HT-29 (cell line): ENCODE measurements around the gene DNM2. TPM values are rescaled to one million over a fixed set of nuclear protein-coding genes. Genes with fewer than 3 reads are reported as not detected.

Experiments used
- DNase-seq: peaks from one replicate; pipeline ENCODE4 v3.0.0-alpha.2; 2015; ENCODE audit warnings: low spot score
- total RNA-seq: library from RNA; depleted of rRNA; stranded (reverse); fragments of >200 nt; shearing (Covaris generic); gene quantifications from 2 replicates; pipeline ENCODE4 v1.2.3, GENCODE V29; 2014

Gene DNM2
- total RNA-seq, 1 experiment from 2014 or later: 196 TPM

DNA sequence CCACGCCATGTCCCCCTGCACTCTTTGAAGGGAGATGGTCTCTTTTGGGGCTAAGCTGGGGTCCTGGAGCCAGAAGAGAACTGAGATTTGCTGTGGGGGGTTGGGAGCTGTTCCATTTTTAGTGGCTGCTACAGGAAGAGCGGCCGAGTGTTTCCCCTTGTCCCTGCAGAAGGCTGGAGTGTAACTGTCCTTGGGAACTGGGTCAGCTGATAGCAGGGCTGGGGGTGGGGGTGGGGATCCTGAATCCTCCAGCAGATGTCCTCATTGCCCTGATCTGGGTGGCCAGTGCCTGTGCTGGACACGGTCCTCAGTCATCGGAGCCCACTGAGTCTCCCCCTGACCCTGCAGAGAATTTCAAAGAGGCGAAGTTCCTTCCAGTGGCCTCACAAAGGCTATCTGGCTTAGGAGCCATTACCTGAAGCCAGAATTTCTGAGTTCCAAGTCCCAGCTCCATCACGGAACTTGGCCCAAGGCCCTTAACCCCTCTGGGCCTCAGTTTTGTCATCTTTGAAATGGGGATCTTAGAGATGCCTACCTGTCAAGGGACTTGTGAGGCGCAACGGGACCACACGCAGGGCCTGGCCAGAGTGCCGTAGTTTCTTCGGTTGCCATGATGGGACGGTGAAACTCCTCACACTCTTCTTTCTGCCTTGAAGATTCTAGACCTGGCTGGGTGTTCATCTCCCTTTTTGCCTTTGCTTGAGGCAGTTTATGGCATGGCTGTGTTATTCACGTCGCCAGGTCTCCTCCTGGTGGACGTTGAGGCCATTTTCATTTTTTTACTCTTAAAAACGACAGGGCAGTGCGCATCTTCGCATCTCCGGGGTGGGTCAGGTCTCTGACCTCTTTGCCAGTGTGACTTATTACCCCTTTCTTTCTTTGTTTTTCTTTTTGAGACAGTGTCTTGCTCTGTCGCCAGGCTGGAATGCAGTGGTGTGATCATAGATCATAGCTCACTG lies 51.9 kb downstream of the DNM2 start:
- DNase-seq: peak; percentile 68

DNA sequence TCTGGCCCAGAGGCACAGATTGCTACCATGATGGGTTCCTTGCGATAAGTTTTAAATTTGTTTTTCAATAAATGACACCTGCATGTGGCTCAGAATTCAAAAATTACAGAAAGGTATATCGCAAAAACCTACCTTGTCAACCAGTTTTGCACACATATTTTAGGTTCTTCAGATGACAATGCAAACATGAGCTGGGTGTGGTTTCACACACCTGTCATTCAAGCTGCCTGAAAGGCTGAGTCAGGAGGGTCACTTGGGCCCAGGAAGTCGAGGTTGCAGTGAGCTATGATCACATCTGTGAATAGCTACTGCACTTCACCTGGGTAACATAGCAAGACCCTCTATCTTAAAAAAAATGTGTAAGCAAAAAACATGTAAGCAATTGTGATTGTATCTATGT lies 56.1 kb downstream of the DNM2 start:
- DNase-seq: no peak

DNA sequence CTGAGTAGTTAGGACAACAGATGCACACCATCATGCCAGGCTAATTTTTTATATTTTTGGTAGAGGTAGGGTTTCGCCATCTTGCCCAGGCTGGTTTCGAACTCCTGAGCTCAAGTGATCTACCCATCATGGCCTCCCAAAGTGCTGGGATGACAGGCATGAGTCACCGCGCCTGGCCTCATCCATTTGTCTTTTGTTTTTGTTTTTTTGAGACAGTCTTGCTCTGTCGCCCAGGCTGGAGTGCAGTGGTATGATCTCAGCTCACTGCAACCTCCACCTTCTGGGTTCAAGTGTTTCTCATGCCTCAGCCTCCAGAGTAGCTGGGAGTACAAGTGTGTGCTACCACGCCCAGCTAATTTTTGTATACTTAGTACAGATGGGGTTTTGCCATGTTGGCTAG lies 57.0 kb downstream of the DNM2 start:
- DNase-seq: no peak

- no peak for DNase-seq
Measured at GRCh38 chr19:10776900-10777650, 59.2 kb downstream of the DNM2 start.

GRCh38 chr19:10780368-10780767 lies 62.5 kb downstream of the DNM2 start:
- DNase-seq: no peak

DNA sequence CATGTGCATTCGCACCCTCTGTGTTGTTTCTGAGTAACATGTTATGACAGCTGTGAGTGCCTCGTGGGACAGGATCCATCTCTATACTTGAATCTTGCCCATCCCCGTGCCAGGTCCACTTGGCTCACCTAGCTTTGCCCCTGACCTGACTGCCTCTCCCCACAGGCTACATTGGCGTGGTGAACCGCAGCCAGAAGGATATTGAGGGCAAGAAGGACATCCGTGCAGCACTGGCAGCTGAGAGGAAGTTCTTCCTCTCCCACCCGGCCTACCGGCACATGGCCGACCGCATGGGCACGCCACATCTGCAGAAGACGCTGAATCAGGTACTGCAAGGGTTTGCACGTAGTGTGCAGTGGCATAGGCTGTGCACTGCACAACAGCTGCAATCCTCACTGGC lies 64.9 kb downstream of the DNM2 start:
- DNase-seq: no peak

DNA sequence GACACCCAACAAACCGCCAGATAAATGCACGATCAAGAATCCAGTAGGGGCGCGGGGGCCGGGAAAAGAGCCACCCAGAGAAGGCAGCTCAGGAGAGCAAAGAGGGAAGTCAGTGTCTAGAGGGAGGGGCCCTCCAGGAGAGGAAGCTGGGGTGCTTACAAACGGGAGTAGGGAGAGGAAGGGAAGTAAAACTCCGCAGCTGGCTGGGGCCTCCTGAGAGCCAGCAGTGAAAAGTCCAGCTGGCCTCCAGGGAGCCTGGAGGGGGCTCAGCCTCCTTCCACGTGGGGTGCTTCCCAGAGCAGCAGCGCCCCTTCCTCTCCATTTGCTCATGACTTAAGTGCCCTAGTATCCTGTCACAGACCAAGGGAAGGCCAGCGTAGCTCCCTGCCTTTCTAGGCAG lies 66.4 kb downstream of the DNM2 start:
- DNase-seq: no peak

DNA sequence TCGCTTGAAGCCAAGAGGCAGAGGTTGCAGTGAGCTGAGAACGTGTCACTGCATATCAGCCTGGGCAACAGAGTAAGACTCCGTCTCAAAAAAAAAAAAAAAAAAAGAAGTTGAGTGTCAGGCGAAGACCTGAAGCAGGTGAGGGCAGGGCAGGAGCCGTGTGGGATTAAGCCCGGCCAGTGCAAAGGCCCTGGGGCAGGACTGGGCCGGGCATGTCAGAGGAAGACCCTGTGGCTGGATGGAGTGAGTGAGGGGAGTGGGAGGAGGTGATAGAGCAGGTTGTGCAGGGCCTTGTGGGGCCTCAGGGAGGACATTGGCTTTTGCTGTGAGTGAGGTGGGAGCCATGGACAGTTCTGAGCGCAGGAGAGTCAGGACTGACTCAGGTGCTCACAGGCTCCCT lies 70.3 kb downstream of the DNM2 start:
- DNase-seq: no peak

GRCh38 chr19:10789866-10790265 lies 72.0 kb downstream of the DNM2 start:
- DNase-seq: no peak

- no peak for DNase-seq
Measured at GRCh38 chr19:10796653-10797052, 78.8 kb downstream of the DNM2 start.

DNA sequence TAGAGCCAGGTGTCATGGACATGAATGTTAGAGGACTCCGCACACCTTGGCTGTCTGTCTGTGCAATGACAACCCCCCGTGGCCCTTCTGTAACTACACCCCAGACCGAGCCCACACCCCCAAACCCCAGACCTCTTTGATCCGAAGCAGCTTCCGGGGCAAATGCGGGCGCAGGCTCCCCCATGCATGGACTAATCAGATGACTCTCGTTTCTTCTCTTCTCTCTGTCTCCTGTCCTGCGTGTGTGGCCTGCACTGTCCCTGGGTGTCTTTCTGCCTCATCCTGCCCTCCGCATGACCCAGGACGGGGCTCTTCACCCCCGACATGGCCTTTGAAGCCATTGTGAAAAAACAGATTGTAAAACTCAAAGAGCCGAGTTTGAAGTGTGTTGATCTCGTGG lies 79.2 kb downstream of the DNM2 start:
- DNase-seq: no peak

DNA sequence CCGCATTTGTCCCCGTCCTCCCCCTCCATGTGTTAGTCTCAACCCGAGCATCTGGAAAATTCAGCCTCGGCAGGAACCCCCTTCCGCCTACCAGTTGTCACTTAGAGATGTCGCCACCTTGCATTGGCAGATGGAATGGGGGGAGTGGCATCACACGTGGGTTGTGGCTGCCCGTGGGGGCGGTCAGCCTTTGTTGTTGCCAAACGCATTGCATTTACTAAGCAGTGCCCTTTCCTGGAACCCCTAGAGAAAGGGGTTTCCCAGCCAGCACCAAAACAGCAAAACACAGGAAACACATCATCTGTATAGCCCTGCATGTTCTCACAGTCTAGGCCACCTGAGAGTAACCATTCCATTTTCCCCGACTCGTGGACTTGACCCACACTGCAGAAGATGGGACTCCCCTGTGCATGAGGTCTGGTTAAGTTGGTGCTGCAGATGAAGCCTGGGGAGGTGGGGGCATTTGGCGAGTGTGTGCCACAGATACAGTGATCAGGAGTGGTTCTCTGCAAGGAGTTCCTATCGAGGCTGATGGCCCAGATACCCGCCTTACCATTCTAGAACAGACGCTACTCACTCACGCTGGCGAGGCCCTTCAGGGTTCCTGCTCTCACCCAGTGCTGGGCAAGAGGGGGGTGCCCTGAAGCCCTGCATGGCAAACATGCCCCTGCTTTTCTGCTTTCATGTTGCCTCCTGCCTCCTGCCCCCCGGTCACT lies 79.8 kb downstream of the DNM2 start:
- no peak for DNase-seq

GRCh38 chr19:10800488-10800887 lies 82.6 kb downstream of the DNM2 start:
- DNase-seq: no peak

GRCh38 chr19:10802479-10802878 lies 84.6 kb downstream of the DNM2 start:
- DNase-seq: no peak

DNA sequence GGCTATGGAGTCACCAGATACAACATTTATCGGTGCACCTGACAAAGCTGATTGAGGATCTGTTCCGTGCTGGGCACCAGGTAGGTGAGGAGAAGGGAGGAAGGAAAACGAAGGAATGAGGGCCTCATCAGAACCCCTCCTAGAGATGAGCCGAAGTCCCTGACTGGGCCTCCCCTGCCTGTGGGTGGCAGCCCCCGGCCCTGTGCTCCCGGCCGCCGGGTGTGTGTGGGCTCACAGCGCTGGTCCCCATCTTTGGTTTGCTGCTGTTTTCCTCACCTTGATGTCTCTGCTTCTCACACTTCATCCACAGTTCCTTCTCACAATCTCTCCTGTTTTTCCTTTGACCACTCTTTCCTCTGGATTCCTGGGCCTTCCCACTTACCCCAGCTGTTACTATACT lies 85.4 kb downstream of the DNM2 start:
- no peak for DNase-seq

- no peak for DNase-seq
Measured at GRCh38 chr19:10805065-10805757, 87.3 kb downstream of the DNM2 start.

DNA sequence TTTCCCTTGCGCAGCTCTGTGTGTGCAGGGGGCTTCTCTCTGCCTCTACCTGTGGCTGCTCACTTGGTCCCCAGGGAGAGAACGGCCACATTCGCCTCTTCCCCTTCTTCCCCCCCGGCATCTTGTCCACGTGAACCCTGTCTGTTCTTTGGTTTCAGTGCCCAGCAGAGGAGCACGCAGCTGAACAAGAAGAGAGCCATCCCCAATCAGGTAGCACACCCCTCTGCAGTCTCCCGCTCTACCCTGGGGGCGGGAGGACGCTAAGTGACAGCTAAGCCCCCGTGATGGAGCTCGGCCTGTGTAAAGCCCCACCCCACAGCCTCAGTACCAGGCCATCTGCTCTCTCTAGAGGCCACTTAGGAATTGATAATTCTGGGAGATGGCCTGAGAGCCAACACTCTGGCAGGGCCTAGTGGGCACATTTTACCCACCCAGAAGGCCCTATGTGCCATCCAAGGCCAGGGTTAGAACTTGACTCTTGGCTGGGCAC lies 87.9 kb downstream of the DNM2 start:
- DNase-seq: no peak

GRCh38 chr19:10808937-10809649 lies 91.2 kb downstream of the DNM2 start:
- no peak for DNase-seq

- no peak for DNase-seq
Measured at GRCh38 chr19:10809651-10810285, 91.9 kb downstream of the DNM2 start.
